CD4-positive, alpha-beta T cell treated with Interleukin-10 for 1 hour (primary cell): ENCODE data around the gene USP48.
"Not testable (repeated sequence)": the region's sequence is repeated elsewhere in the genome, so short reads cannot be mapped to it uniquely, and the experiment has no call there.

ENCODE experiments used
- DNase-seq: peaks from one replicate; pipeline ENCODE4 v3.0.0-alpha.2; 2020

The USP48 gene

GRCh38 chr1:21814241-21814918 lies 31.4 kb upstream of the USP48 start:
- DNase-seq: peak; percentile 8

GRCh38 chr1:21813542-21813941 lies 30.6 kb upstream of the USP48 start:
- no peak for DNase-seq

- DNase-seq: no peak
Observed at GRCh38 chr1:21811875-21812305, 28.9 kb upstream of the USP48 start, which contains the start of gene LDLRAD2. Gene LDLRAD2, plus strand, starts transcription at chr1:21812265. Its CDS starts 187 bp downstream, at chr1:21812452.

GRCh38 chr1:21804536-21804935 lies 21.6 kb upstream of the USP48 start:
- DNase-seq: no peak

GRCh38 chr1:21801100-21801499 lies 18.2 kb upstream of the USP48 start:
- DNase-seq: no peak

- no peak for DNase-seq
Observed at GRCh38 chr1:21799730-21800129, 16.8 kb upstream of the USP48 start.

- DNase-seq: no peak
Observed at GRCh38 chr1:21795075-21795474, 12.1 kb upstream of the USP48 start.

GRCh38 chr1:21794656-21795055 lies 11.7 kb upstream of the USP48 start:
- no peak for DNase-seq

GRCh38 chr1:21793104-21793503 lies 10.2 kb upstream of the USP48 start:
- DNase-seq: no peak

- DNase-seq: no peak
Observed at GRCh38 chr1:21786640-21787039, 3.7 kb upstream of the USP48 start.

GRCh38 chr1:21785764-21786163 lies 2.8 kb upstream of the USP48 start:
- DNase-seq: not testable (repeated sequence)

- DNase-seq: no peak
Observed at GRCh38 chr1:21783679-21784603, 992 bp upstream of the USP48 start.

- peak; percentile 69 for DNase-seq
Observed at GRCh38 chr1:21782349-21782867, 541 bp downstream of the USP48 start.

- no peak for DNase-seq
Observed at GRCh38 chr1:21781815-21782348, 1.1 kb downstream of the USP48 start.

GRCh38 chr1:21779613-21780521 lies 3.1 kb downstream of the USP48 start:
- DNase-seq: peak; percentile 43

- DNase-seq: no peak
Observed at GRCh38 chr1:21778405-21778727, 4.6 kb downstream of the USP48 start.

GRCh38 chr1:21776925-21777324 lies 6.0 kb downstream of the USP48 start:
- not testable (repeated sequence) for DNase-seq

GRCh38 chr1:21775985-21776562 lies 6.9 kb downstream of the USP48 start:
- no peak for DNase-seq

- no peak for DNase-seq
Observed at GRCh38 chr1:21775550-21775914, 7.4 kb downstream of the USP48 start.

- DNase-seq: no peak
Observed at GRCh38 chr1:21774835-21775549, 8.0 kb downstream of the USP48 start.

GRCh38 chr1:21773585-21773984 lies 9.4 kb downstream of the USP48 start:
- DNase-seq: peak; percentile 51
